GM18868 (cell line): ENCODE data around the gene WWOX.

Source experiments
- ATAC-seq: cut with Tn5 transposase; IDR thresholded peaks from one replicate; pipeline ENCODE4 v1.9.1; 2021; ENCODE audit warnings: mild to moderate bottlenecking, moderate library complexity; ENCODE audit not compliant: unreplicated experiment

Gene WWOX

GRCh38 chr16:78430281-78430680, 330.8 kb downstream of the WWOX start:
- ATAC-seq = no peak

- no peak for ATAC-seq
These were observed 331.7 kb downstream of the WWOX start for GRCh38 chr16:78431004-78431670.

- ATAC-seq = no peak
These were observed 332.2 kb downstream of the WWOX start for GRCh38 chr16:78431701-78432100.

- no peak for ATAC-seq
These were observed 333.0 kb downstream of the WWOX start for GRCh38 chr16:78432451-78432850.

GRCh38 chr16:78433116-78433515, 333.7 kb downstream of the WWOX start:
- ATAC-seq = no peak

GRCh38 chr16:78434401-78434800, 334.9 kb downstream of the WWOX start:
- ATAC-seq = no peak

GRCh38 chr16:78435260-78435659, 335.8 kb downstream of the WWOX start:
- ATAC-seq = no peak

- ATAC-seq = no peak
These were observed 336.6 kb downstream of the WWOX start for GRCh38 chr16:78436023-78436422.

- no peak for ATAC-seq
These were observed 337.4 kb downstream of the WWOX start for GRCh38 chr16:78436846-78437245.

- ATAC-seq = no peak
These were observed 338.0 kb downstream of the WWOX start for GRCh38 chr16:78437352-78437968.

- no peak for ATAC-seq
These were observed 338.8 kb downstream of the WWOX start for GRCh38 chr16:78438219-78438618.

- no peak for ATAC-seq
These were observed 339.2 kb downstream of the WWOX start for GRCh38 chr16:78438632-78439031.

GRCh38 chr16:78439646-78440045, 340.2 kb downstream of the WWOX start:
- no peak for ATAC-seq

- ATAC-seq = no peak
These were observed 341.8 kb downstream of the WWOX start for GRCh38 chr16:78441298-78441697.

- ATAC-seq = no peak
These were observed 344.3 kb downstream of the WWOX start for GRCh38 chr16:78443542-78444364.

- ATAC-seq = no peak
These were observed 346.4 kb downstream of the WWOX start for GRCh38 chr16:78445818-78446217.

- no peak for ATAC-seq
These were observed 347.0 kb downstream of the WWOX start for GRCh38 chr16:78446486-78446885.

GRCh38 chr16:78446992-78447563, 347.6 kb downstream of the WWOX start:
- no peak for ATAC-seq

- ATAC-seq = no peak
These were observed 349.3 kb downstream of the WWOX start for GRCh38 chr16:78448658-78449271.

GRCh38 chr16:78450255-78450654, 350.8 kb downstream of the WWOX start:
- ATAC-seq = no peak

GRCh38 chr16:78452025-78452555, 352.6 kb downstream of the WWOX start:
- no peak for ATAC-seq
